ENCODE results near the gene CKLF.
A peak's percentile ranks its signal among the peaks of the same experiment; 100 is the strongest.

Gene CKLF

DNA sequence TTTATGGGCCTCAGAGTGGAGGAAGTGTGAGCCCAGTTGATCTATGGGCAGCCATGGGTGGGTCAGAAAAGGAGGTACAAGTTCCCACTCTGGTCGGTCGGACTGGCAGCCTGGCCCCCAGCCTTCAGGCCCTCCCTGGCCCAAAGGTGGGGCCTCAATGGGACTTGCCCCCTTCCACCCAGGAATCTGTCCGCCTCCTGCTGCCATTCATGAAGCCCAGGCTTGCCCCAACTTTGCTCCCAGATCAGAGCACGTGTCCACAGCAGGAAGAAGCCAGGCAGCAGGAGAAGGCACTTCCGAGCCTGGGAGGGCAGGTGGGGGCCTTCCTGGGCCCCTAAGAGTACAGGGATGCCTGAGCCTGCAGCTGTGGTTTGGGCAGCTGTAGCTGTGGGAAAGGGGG, 49.1 kb downstream of the CKLF start:
- ChIA-PET CTCF (interaction anchor here (1.0 to 2.4 kb wide), 5 partner anchors 9 to 195 kb away, joined by 3 to 12 read pairs (median 4); no protein-coding TSS in a partner anchor), POLR2A (no interaction called here)
- TF ChIP-seq, protein P1, sequence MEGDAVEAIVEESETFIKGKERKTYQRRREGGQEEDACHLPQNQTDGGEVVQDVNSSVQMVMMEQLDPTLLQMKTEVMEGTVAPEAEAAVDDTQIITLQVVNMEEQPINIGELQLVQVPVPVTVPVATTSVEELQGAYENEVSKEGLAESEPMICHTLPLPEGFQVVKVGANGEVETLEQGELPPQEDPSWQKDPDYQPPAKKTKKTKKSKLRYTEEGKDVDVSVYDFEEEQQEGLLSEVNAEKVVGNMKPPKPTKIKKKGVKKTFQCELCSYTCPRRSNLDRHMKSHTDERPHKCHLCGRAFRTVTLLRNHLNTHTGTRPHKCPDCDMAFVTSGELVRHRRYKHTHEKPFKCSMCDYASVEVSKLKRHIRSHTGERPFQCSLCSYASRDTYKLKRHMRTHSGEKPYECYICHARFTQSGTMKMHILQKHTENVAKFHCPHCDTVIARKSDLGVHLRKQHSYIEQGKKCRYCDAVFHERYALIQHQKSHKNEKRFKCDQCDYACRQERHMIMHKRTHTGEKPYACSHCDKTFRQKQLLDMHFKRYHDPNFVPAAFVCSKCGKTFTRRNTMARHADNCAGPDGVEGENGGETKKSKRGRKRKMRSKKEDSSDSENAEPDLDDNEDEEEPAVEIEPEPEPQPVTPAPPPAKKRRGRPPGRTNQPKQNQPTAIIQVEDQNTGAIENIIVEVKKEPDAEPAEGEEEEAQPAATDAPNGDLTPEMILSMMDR (IDR thresholded peaks at IDR 0.05; ENCODE audit: insufficient read depth, low read length, missing control alignments), result no peak
- H3K4me3 ChIP-seq (ENCODE audit: low read depth, low read length), result no peak overlapping the region
- DNase-seq (ENCODE audit: low read depth, low spot score), result no peak

DNA sequence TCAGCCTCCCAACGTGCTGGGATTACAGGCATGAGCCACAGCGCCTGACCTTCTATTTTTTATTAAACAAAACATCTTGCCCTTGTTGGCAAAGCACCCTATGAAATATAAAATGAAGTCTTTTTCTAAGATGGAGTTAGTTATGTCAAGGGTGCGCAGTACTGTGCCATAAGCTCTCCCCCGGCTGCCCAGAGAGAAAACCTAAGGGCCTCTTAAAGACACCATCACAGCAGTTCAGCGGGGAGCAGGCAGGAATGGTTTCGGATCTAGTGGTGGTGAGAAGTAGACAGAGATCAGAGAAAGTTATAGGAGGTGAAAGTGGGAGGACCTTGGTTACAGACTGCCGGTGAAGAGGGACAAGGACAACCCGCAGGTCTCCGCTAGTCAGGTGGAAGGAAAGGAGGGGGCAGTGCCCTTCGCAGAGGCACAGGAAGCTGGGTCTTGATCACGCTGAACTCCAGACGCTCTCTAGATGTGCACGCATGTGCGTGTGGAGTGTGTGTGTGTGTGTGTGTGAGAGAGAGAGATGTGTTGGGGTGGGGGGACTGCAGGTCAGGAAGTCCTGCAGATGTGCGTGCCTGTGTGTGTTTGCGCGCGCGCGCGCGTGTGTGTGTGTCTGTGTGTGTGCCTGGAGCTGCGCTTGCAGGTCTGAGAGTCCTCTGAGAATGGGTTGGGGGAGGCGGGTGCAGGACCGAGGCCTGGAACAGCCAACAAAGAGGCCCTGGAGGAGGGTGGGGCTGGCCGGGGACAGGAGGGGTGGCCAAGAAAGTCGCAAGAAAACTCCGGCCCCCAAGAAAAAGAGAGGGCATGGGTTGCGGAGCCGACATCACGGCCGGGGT, 51.4 kb downstream of the CKLF start:
- TF ChIP-seq, protein P1 (IDR thresholded peaks at IDR 0.05; ENCODE audit: insufficient read depth, low read length, missing control alignments), result no peak
- H3K4me3 ChIP-seq (ENCODE audit: low read depth, low read length), result peak overlapping the region; percentile 69
- CTCF ChIA-PET, result interaction anchor here (0.9 to 3.4 kb wide), 10 partner anchors 10 to 269 kb away, joined by 3 to 24 read pairs (median 4); no protein-coding TSS in a partner anchor
- POLR2A ChIA-PET, result interaction anchor here (0.6 to 0.7 kb wide), 2 partner anchors 43 to 51 kb away, joined by 3 read pairs; partner anchors contain the start of gene CKLF
- DNase-seq (ENCODE audit: low read depth, low spot score), result no peak

DNA sequence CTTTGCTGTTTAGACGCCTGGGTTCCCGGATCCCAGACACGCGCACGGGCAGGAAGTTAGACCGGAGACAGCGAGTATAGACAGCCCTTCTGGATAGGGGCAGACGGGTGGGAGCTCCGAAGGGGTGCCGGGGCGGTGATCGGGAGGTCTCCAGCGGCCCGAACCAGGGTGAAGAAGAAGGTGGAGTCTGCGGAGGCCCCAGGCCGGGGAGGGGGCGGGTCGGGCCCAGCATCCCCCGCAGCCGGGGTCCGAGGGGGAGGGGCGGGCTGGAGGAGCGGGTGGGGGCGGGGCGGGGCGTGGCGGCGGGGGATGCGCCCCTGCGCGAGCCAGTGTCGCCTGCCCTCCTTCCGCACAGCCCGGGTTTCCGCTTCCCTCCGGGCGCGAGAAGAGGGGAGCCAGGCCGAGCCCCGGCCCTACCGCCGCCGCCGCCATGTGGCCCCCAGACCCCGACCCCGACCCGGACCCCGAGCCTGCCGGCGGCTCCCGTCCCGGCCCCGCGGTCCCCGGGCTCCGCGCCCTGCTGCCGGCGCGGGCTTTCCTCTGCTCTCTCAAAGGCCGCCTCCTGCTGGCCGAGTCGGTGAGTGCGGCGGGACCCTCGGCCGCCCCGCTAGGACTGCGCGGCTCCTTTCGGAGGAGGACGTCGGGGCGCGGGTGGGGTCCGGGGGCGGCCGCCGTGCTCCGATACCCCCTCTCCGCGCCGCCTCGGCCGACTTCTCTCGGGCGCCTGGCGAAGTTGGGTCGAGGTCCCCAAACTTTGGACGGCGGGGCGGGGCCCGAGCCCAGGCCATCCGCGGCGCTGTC, 52.2 kb downstream of the CKLF start, which contains the start of gene CMTM3:
Gene CMTM3 (plus strand): TSS at position 329 of the 801 bp plus-strand sequence. CDS start 102 bp downstream, at position 431.
- TF ChIP-seq, protein P1 (IDR thresholded peaks at IDR 0.05; ENCODE audit: insufficient read depth, low read length, missing control alignments), result peak; percentile 86
- no peak for DNase-seq (ENCODE audit: low read depth, low spot score)
- POLR2A ChIA-PET, result interaction anchor here (0.6 to 1.0 kb wide), 3 partner anchors 14 to 89 kb away, joined by 3 to 6 read pairs (median 3); no protein-coding TSS in a partner anchor
- peak within 1 kb of the TSS; percentile 69 for H3K4me3 ChIP-seq (ENCODE audit: low read depth, low read length)
- CTCF ChIA-PET, result interaction anchor here (0.7 to 3.4 kb wide), 13 partner anchors 9 to 268 kb away, joined by 3 to 24 read pairs (median 3); no protein-coding TSS in a partner anchor

DNA sequence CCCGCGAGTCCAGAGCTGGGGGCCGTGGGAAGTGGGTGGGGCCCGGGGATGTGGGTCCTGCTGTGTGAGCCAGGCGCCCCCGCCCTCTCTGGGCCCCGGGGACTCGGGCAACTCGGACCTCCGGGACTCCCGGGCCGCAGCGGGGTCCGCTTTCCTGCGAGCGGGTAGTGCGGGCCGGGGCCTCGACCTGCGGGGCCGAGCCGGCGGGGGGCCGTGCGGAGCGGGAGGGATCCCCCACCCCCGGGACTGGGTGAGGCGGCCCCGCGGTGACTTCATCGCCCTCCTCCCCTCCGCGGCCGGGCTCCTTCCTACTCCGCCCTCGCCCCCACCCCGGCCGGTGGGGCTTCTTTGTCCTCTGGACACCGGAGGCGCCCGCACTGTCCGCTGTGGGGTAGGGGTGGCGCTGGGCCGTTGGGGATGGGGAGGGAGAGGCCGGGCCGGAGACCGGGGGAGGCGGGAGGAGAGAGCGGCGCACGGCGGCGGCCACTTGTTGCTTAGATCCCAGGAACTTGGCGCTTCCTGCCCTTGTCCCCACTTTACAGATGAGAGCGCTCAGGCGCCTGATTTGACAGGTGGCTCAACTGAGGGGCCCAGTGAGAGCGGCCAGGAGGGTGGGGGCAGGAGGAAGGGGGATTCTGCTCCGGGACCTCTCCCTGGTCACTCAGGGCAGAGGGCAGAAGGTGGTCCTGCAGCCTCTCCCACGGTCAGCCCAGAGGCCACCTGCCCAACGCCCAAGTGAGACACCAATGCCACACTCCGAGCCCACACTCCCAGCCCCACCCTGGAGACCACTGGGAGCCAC, 53.0 kb downstream of the CKLF start:
- TF ChIP-seq, protein P1 (IDR thresholded peaks at IDR 0.05; ENCODE audit: insufficient read depth, low read length, missing control alignments), result no peak
- ChIA-PET CTCF (interaction anchor here (0.7 to 8.1 kb wide), 10 partner anchors 9 to 263 kb away, joined by 3 to 96 read pairs (median 7); no protein-coding TSS in a partner anchor), POLR2A (interaction anchor here (0.7 to 1.0 kb wide), 2 partner anchors 13 to 90 kb away, joined by 3 to 6 read pairs; no protein-coding TSS in a partner anchor)
- H3K4me3 ChIP-seq (ENCODE audit: low read depth, low read length), result peak overlapping the region; percentile 69
- no peak for DNase-seq (ENCODE audit: low read depth, low spot score)

DNA sequence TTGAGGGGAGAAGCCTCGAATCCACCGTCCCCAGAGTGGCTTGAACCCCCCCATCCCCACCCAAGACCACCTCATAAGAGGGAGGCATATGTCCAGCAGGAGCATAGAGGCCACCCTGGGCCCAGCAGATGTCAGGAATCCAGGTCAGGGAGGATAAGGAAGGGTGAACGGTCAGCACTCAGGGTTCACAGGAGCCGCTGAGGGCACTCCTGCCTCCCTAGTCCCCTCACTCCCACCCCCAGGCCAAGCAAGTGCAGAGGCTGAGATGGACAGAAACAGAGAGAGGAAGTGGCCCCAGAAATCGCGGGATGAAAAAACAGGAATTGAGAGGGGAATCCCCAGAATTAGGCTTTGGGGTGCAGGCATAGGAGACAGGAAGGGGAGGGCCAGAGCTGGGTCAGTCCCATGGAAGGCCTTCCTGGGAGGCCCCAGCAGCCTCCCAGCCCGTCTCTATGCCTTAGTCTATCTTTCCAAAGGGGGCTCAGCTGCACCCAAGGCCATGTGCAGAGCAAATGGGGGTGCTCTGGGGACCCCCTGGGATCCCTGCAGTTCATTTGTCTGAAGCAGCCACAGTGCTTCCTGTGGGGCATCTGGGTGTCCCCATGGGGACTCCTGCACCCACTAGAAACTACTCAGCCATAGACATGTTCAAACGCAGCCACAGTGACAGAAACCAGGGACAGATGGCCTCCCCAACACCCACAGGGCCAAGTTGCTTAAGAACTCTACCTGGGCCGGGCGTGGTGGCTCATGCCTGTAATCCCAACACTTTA, 53.8 kb downstream of the CKLF start:
- peak overlapping the region; percentile 69 for H3K4me3 ChIP-seq (ENCODE audit: low read depth, low read length)
- no peak for DNase-seq (ENCODE audit: low read depth, low spot score)
- ChIA-PET CTCF (interaction anchor here (2.5 to 8.1 kb wide), 5 partner anchors 13 to 262 kb away, joined by 9 to 96 read pairs (median 62); partner anchors contain the start of gene CKLF), POLR2A (no interaction called here)
- TF ChIP-seq, protein P1 (IDR thresholded peaks at IDR 0.05; ENCODE audit: insufficient read depth, low read length, missing control alignments), result no peak
